NCI-H2227 (cell line): Measurements from ENCODE around the gene PIP5K1B.

Source experiments
- DNase-seq: peaks from one replicate; lab custom pipeline; 2025; ENCODE audit not compliant: unreplicated experiment; lab: John Stamatoyannopoulos, UW

PIP5K1B gene

DNA sequence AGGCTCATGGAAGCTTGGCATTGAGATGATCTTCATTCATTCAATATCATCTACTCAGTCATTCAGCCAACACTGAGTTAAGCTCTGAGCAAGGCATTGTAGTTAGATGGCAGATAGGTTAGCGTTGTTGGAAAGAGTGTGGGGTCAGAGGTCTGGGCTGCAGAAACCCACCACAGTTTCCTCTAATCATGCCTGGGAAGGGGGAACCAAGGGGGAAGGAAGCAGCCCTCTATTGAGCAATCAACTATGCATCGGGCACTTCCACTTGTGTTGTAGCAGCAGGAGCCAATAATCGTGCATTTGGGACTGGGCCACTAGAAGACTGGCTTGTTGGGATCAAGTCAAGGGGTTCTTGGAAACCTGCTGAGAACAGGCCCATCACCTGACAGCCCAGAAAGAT, 139.1 kb downstream of the PIP5K1B start:
- no peak for DNase-seq

DNA sequence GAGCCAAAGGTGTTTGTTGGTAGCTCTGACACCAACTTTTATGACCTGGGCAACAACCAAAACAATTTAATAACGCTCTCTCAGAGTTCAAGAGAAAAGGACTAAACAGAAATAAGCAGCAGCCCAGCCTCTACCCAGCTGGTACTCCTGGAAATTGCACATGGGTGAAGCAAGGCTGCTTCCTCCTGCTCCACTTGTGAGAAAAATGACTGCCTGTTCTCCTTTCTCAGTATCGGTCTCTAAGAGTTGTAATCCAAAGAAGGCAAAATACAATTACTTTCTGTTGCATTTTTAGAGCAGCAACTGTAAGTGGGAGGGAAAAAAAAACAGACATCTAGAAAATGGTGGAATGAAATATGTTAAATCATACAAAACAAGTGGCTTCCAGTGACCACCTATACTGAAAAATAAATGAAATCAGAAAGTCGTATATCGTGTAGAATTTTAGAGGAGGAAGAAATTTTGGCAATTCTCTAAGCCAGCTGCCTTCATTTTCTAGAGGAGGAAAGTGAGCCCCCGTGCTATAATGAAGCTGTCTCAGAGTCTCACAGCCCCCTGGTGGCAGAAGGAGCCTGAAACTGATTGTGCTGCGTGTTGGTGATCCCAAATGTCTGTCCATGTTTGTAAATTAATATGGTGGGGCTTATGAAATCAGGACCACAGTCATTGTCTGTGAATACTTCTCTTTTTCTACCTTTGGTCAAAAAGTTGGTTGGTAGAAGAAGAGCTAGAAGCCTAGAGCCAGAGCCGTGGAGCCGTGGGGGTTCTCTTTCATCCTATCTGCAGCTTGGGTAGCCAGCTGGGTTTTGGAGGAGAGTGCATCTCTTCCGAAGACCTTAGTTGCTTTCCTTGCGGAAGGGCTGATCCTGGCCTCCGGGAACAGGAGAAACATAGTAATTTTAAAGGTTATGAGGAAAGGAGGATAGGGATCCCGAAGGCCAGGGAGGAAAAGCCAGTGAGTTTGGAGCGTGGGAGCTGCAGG, 139.9 kb downstream of the PIP5K1B start:
- peak; percentile 40 for DNase-seq

DNA sequence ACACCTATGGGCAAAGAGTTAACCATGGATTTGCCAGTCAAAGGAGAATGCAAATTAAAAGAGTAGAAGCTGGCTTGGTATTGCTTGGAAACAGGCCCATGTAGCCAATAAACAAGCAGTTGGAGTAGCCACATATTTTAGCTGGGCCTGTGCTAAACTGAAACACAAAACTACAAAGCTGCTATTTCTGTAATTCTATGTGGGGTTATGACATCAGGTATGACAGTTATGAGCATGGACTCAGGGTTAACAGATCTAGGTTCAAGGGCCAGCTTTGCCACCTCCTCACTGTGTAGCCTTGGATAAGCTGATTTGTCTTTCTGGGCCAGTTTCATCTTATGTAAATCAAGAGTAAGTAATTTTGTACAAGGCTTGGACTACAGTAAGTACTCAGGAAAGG, 142.7 kb downstream of the PIP5K1B start:
- DNase-seq: no peak

DNA sequence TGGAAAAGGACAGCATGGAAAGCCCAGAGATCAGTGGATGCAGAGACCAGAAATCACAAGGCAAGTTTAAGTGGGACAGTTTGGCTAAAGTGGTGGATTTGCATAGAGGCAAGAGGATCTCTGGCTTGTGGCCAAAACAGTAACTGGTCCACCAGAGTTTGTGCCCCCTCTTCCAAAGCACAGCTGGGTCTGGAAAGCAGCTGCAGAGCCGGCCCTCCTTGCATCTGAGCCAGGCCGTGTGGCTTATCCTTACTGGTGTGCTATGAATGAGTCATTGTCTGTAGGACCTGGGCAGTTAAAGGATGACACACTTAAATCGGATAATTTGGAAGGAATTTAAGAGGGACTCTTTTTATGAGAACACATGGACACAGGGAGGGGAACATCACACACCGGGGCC, 146.6 kb downstream of the PIP5K1B start:
- no peak for DNase-seq

GRCh38 chr9:68852941-68853340, 147.9 kb downstream of the PIP5K1B start:
- no peak for DNase-seq

DNA sequence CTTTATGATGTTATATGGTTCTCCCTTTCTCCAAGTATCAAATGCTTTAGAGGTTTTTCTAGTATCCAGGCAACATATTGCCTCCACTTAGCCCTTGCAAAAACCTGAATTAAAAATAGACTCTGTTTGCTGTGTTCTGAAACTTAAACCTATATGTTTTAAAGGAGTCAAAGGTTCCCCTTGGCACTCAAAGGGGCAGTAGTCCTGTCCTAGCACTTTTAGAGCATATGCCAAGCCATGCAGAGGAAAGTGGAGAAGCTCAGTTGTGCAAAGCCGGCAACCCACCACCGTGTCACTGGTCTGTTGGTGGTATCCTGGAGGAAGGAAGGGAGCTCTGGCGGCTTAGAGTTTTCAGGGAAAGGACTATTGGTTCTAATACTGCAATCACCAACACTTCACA, 154.3 kb downstream of the PIP5K1B start:
- no peak for DNase-seq

- DNase-seq: no peak
Observed at GRCh38 chr9:68860419-68860818, 155.4 kb downstream of the PIP5K1B start.

- no peak for DNase-seq
Observed at GRCh38 chr9:68861436-68861835, 156.4 kb downstream of the PIP5K1B start.

DNA sequence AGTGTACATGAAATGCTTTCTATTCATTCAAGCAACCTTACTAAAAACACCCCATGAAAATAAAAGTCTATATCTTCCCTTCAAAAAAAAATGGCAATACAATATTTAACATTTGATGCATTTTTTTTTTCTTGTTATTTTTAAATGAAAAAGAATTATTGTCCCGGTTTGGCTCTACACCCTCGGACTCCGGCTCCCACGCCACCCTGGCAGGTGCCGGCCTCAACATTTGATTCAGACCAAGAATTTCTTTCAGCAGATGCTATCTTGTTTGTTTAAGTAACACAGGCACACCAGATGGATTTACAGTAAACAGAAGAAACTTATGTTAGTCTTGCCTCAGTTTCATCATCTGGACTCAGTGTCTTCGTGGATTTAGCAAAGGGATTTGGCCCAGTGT, 162.0 kb downstream of the PIP5K1B start:
- no peak for DNase-seq

DNA sequence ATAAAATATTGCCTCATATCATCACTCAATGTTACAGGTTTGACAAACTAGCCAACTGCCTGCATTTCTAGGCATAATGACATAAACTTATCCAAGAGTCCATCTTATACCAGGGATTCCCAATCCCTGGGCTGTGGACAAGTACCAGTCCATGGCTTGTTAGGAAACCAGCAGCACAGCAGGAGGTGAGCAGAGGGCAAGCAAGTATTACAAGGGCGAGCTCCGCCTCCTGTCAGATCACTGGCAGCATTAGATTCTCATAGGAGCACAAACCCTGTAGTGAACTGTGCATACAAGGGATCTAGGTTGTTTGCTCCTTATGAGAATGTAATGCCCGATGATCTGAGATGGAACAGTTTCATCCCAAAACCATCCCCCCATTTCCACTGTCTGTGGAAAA, 164.0 kb downstream of the PIP5K1B start:
- DNase-seq: peak; percentile 8

DNA sequence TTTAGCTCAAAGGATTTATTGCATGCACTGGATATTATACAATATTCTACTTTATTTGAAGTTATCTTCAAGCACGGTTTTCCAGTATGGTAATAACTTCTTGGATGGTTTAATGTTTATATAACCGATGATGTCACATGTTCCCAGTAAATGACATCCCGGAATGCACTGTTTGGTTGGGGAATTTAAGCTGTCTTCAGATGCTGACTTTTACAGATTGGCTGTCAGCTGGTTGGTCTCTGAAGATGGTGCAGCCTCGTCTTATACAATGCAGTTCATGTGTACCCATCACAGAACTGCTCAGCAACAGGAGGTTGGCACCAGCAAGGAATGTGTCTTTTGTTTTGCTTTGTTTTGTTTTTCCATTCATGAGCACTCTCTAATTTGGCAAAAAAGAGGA, 165.0 kb downstream of the PIP5K1B start:
- DNase-seq: no peak

DNA sequence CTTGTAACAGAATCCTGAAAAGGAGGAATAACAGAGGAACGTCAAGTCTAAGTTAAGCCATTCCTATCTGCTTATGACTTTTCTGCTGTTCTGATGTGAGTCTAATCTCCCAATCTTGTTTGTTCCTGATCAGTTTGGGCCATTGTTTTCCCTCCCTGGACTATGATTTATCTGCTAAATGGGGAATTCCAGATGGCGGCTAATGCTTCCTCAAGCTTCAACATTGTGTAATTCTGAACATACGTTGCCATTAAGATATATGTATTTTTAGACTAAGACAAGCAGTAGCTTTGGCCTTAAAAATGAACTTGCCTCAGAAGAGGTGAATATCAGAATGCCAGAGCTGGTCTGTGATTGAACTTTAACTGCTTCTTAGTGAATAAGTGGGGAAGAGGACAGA, 166.2 kb downstream of the PIP5K1B start:
- DNase-seq: no peak

GRCh38 chr9:68872026-68872501, 167.0 kb downstream of the PIP5K1B start:
- no peak for DNase-seq

- no peak for DNase-seq
Observed at GRCh38 chr9:68873179-68873578, 168.1 kb downstream of the PIP5K1B start.

GRCh38 chr9:68876273-68876672, 171.2 kb downstream of the PIP5K1B start:
- no peak for DNase-seq

- DNase-seq: no peak
Observed at GRCh38 chr9:68876681-68877080, 171.6 kb downstream of the PIP5K1B start.

- DNase-seq: no peak
Observed at GRCh38 chr9:68877219-68877618, 172.2 kb downstream of the PIP5K1B start.

DNA sequence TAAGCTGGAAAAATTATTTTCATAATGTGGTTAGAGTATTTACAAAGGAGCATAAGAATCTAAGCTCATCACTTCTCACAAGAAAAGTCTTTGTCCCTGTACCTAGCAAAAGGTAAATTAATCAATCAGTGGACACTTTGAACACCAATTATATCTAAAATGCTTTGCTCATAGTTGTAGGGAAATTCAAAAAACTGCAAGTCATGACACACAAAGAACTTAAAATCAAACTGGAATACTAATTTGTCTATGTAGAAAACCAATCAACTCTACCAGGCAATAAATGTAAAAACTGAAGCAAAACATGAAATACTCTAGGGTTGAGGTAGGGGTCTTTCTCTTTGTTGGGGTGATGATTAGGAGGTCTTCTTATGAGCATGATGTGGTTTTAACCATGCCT, 173.4 kb downstream of the PIP5K1B start:
- DNase-seq: no peak

DNA sequence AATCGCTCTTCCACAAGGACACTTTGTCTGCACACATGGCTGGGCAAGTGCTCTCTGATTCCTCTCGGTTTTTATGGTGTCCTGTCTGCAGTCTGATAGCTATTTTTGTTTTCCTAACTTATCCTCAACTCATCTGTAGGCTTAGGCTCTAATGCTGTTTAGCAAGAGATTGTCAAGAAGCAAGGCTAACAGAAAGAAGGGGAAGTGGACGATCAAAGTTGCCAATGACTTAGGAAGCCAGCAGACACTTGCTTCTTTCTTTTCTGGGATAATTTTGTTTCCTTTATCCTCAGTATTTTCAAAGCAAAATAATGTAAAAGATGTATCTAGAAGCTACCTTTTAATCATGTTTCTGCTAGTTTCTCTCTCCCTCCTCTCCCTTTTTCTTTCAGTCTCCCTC, 178.2 kb downstream of the PIP5K1B start:
- DNase-seq: no peak

DNA sequence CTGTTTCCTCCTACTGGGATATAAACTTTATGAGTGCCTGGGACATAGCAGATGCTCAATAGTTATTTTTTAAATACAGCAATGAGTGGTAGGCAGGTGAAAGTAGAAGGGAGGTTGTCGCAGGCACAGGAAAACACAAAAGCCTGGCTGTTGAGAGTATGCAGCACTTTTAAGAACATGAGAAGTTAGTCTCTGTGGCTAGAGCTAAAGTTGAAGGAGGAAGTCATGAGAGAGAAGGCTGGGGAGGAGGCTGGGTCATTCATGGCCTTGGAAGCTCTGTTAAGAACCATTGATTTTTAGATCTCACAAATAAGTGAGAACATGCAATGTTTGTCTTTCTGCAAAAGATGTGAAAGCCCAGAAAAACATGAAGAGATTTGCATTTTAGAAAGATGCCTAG, 182.2 kb downstream of the PIP5K1B start:
- DNase-seq: no peak

- DNase-seq: no peak
Observed at GRCh38 chr9:68894502-68894901, 189.5 kb downstream of the PIP5K1B start.

DNA sequence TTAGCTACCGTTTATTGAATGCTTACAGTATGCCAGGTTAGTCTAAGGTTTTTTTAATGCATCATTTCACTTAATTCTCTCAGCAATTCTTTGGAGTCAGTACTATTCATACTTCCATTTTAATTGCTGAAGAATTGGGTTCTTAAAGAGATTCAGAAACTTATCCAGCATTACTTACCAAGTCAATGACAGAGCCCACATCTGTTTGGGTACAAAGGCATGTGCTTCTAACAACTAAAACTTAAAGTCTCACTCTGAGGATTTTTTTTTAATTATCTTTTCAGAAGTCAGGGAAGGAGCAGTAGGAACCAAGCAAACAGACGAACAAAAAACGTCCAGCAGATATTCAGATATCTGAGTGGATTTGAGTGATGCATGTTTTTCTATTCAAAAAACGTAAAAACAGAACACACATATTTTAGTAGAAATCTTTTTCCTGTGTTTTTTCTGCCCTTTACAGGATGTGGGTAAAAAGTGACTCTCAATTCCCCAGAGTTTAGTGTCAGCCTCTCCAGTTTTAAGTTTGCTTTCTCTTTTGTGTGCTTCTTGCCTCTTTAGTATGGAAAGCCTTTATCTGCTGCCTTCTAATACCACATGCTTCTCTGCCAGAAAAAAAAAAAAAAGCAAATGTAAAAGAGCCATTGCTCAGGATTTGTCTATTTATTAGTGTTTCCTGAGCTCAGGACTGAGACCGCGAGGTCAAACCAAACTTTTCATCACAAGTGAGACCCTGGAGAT, 190.9 kb downstream of the PIP5K1B start:
- DNase-seq: no peak
